ENCODE results near the gene EFCAB6. TPM values are rescaled to one million over a fixed set of nuclear protein-coding genes. Genes with fewer than 3 reads are reported as not detected.

The EFCAB6 gene
- total RNA-seq, 6 experiments from 2014 or later: 0.29 to 1.5 (median 0.93) TPM

- TF ChIP-seq POLR2A (IDR thresholded peaks at IDR 0.05): no peak
- TF ChIP-seq CTCF (IDR thresholded peaks at IDR 0.05): no peak
- Histone ChIP-seq H3K9me3 (no peaks in the 10 kb centered on the region), H3K27me3 (no peaks in the 10 kb centered on the region), H3K27ac (no peak overlapping the region), H3K4me3 (no peak overlapping the region), H3K36me3 (no peaks in the 10 kb centered on the region), H3K4me1 (no peaks in the 10 kb centered on the region)
- intact Hi-C loops (cut with DNase I): no loop called here
- DNase-seq (no peak), ATAC-seq (no peak)
- 70% methylated on average over 3 of the region's 9 CpGs for WGBS (ENCODE audit: insufficient coverage, low coverage, low lambda C conversion rate, missing lambda C conversion rate)
Measured at GRCh38 chr22:43529934-43530333, 282.2 kb downstream of the EFCAB6 start.

DNA sequence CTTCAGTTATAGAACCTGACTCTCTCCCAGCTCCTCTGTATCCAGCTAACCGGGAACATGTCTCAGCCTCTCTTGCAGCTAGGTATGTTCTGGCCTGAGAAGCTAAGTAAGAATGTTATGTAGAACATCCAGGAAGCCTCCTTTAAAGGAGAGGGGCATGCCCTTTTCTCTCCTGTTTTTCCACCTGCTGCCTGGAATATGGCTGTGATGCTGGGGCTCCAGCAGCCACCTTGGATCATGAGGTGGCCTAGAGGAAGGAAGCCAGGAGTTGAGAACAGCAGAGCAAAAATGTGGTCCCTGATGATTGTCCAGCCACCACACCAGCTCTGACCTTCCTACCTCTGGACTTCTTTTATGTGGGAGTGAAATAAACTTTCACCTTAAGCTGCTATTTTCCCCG, 282.6 kb downstream of the EFCAB6 start:
- Histone ChIP-seq H3K27ac (no peak overlapping the region), H3K4me1 (no peaks in the 10 kb centered on the region), H3K27me3 (no peaks in the 10 kb centered on the region), H3K9me3 (no peaks in the 10 kb centered on the region), H3K36me3 (no peaks in the 10 kb centered on the region), H3K4me3 (no peak overlapping the region)
- 100% methylated on average over 1 of the region's 2 CpGs for WGBS (ENCODE audit: insufficient coverage, low coverage, low lambda C conversion rate, missing lambda C conversion rate)
- TF ChIP-seq CTCF (IDR thresholded peaks at IDR 0.05) (no peak), POLR2A (IDR thresholded peaks at IDR 0.05) (no peak)
- no peak for ATAC-seq
- intact Hi-C loops (cut with DNase I): no loop called here
- DNase-seq: no peak

DNA sequence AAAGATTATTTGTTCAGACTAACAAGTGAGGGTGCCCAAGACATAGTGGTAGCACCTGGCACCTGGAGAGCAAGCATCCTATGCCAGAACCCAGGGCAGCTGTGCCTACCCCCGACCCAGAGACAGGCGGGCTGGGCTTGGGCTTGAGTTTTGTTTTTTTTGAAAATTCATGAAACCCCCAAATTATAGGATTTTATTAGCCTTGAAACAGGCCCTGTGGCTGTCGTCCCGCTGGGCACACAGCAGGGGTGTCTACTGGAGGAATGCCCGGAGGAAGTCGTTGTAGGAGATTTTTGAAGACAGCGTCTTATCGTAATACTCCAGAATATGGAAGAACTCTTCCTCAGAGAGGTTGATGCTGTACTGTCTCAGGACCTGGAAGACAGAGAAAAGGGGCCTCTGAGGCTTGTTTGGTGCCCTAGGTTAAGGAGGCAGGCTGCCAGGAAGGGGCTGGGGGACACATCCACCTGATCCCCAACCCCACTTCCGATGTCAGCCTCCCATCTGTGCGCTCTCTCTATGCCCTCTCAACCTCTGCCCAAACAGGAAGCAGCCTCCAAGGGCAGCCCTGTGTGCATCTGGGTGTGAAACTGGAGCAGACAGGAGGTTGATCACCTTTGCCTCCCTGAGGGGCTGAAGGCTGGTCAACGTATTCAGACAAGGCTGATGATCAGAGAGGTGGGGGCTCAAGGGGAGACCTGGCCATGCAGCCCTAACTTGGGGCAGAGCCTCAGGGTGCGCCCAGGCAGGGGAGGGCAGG, 283.3 kb downstream of the EFCAB6 start:
- TF ChIP-seq POLR2A (IDR thresholded peaks at IDR 0.05) (no peak), CTCF (IDR thresholded peaks at IDR 0.05) (no peak)
- Histone ChIP-seq H3K4me1 (no peaks in the 10 kb centered on the region), H3K9me3 (no peaks in the 10 kb centered on the region), H3K27me3 (no peaks in the 10 kb centered on the region), H3K27ac (no peak overlapping the region), H3K36me3 (no peaks in the 10 kb centered on the region), H3K4me3 (no peak overlapping the region)
- intact Hi-C loops (cut with DNase I): no loop called here
- DNase-seq: no peak
- WGBS (ENCODE audit: insufficient coverage, low coverage, low lambda C conversion rate, missing lambda C conversion rate): 56% methylated on average over 9 of the region's 12 CpGs
- ATAC-seq: no peak

GRCh38 chr22:43526946-43527345, 285.2 kb downstream of the EFCAB6 start:
- ATAC-seq (peak in 1 of 4 donors; percentile 15), DNase-seq (no peak)
- intact Hi-C loops (cut with DNase I): no loop called here
- TF ChIP-seq CTCF (IDR thresholded peaks at IDR 0.05) (no peak), POLR2A (IDR thresholded peaks at IDR 0.05) (no peak)
- Histone ChIP-seq H3K27ac (no peak overlapping the region), H3K9me3 (no peaks in the 10 kb centered on the region), H3K27me3 (no peaks in the 10 kb centered on the region), H3K4me3 (no peak overlapping the region), H3K4me1 (no peaks in the 10 kb centered on the region), H3K36me3 (no peaks in the 10 kb centered on the region)
- WGBS (ENCODE audit: insufficient coverage, low coverage, low lambda C conversion rate, missing lambda C conversion rate): no CpG with 5 or more reads among the region's 5 CpGs

Measured in right lobe of liver (tissue), 6 donors.